Esophagus muscularis mucosa (tissue), 4 donors: ENCODE measurements around the gene CD101.

Experiments used
- CTCF ChIP-seq, 3 experiments: fragments of 200-600 bp in 2 of 3; fragments of 450-650 bp in 1 of 3; sonication (generic) in 2 of 3; IDR thresholded peaks; one replicate each; pipeline ENCODE4 v1.5.1; 2017 to 2019; ENCODE audit warnings: antibody characterized with exemption in 3 of 3, mild to moderate bottlenecking in 2 of 3, moderate library complexity in 1 of 3
- EP300 ChIP-seq: sonication (generic); formaldehyde crosslinking; IDR thresholded peaks from one replicate; pipeline ENCODE4 v1.6.1; 2017; ENCODE audit warnings: antibody characterized with exemption
- POLR2A ChIP-seq: fragments of 450-650 bp; IDR thresholded peaks from one replicate; pipeline ENCODE4 v1.6.1; 2017; ENCODE audit warnings: antibody characterized with exemption, moderate library complexity, mild to moderate bottlenecking, low read depth

DNA sequence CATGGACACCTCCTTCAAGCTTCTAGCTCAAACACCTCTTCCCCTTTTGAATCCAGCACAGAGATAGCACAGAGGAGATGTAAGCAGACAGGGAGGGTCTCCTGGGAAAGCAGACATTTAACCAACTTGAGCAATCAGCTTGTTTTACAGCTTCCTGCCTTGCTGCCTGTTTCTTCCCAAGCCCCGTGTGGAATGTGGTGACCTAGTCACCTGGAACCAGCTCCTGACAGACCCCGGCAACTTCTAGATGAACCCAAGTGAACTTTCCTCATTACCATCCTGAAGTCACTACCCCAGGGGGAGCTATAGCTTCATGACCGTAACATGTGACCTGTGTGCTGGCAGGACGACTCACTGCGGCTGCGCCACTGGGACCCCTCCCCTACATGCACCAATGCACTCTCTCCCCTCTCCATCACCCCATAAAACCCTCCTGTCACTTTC lies 34.5 kb downstream of the CD101 start:
- TF ChIP-seq EP300 (no peak), CTCF (IDR thresholded peaks at IDR 0.05) (no peak), POLR2A (no peak)
